HEK293 (cell line): ENCODE measurements around the gene AKAP6.

Source experiments
- CTCF ChIA-PET: fragments of 350-600 bp; formaldehyde crosslinking; extraction: SDS; loops from one replicate; lab custom pipeline; 2021; ENCODE audit warnings: antibody characterized with exemption; lab: Yijun Ruan, JAX
- POLR2A ChIA-PET: fragments of 300-600 bp; formaldehyde crosslinking; extraction: SDS; loops from one replicate; lab custom pipeline; 2020; ENCODE audit warnings: antibody characterized with exemption, inconsistent platforms; lab: Yijun Ruan, JAX
- H3K27ac ChIP-seq: fragments of 200-500 bp; sonication (Bioruptor generic); 2 replicates; pipeline ENCODE4 v1.5.1; 2014; ENCODE audit warnings: low read depth, low read length, control low read depth, inconsistent platforms; ENCODE audit errors: extremely low read depth
- H3K36me3 ChIP-seq, 2 experiments: fragments of 200-500 bp in 1 of 2; sonication (Bioruptor generic) in 1 of 2; 1 replicate in 1 of 2; 2 replicates in 1 of 2; pipeline ENCODE4 v1.5.1; 2014 to 2017; ENCODE audit warnings: inconsistent platforms in 2 of 2, low read length in 2 of 2; ENCODE audit not compliant: control insufficient read depth in 2 of 2, insufficient read depth in 1 of 2
- H3K4me1 ChIP-seq: fragments of 200-500 bp; sonication (Bioruptor generic); 2 replicates; pipeline ENCODE4 v1.5.1; 2014; ENCODE audit warnings: mild to moderate bottlenecking, low read length, inconsistent platforms; ENCODE audit not compliant: control insufficient read depth, insufficient read depth
- H3K4me3 ChIP-seq: 2 replicates; pipeline ENCODE4 v1.5.1; 2011; ENCODE audit warnings: low read depth, mild to moderate bottlenecking, control low read depth, low read length, moderate library complexity
- H3K9me3 ChIP-seq: fragments of 200-500 bp; sonication (Bioruptor generic); 2 replicates; pipeline ENCODE4 v1.5.1; 2014; ENCODE audit warnings: low read depth, low read length, inconsistent platforms; ENCODE audit not compliant: control insufficient read depth, insufficient read depth
- MZF1 ChIP-seq: fragments of 450-650 bp; formaldehyde crosslinking; IDR thresholded peaks from 2 replicates; pipeline ENCODE4 v1.5.1; 2017; ENCODE audit warnings: missing biosample characterization, missing genetic modification characterization, borderline replicate concordance
- OSR2 ChIP-seq: fragments of 450-650 bp; formaldehyde crosslinking; IDR thresholded peaks from 2 replicates; pipeline ENCODE4 v1.5.1; 2016; ENCODE audit warnings: missing biosample characterization, missing genetic modification characterization
- YY2 ChIP-seq: fragments of 450-650 bp; formaldehyde crosslinking; IDR thresholded peaks from 2 replicates; pipeline ENCODE4 v1.5.1; 2016; ENCODE audit warnings: missing biosample characterization, missing genetic modification characterization
- ZFP37 ChIP-seq: fragments of 450-650 bp; formaldehyde crosslinking; IDR thresholded peaks from 2 replicates; pipeline ENCODE4 v1.5.1; 2016; ENCODE audit warnings: missing biosample characterization, missing genetic modification characterization
- ZNF121 ChIP-seq: fragments of 450-650 bp; formaldehyde crosslinking; IDR thresholded peaks from 2 replicates; pipeline ENCODE4 v1.5.1; 2016; ENCODE audit warnings: missing biosample characterization, missing genetic modification characterization
- ZNF202 ChIP-seq: fragments of 450-650 bp; formaldehyde crosslinking; IDR thresholded peaks from 2 replicates; pipeline ENCODE4 v1.5.1; 2016; ENCODE audit warnings: missing biosample characterization, missing genetic modification characterization, borderline replicate concordance
- ZNF266 ChIP-seq: fragments of 450-650 bp; formaldehyde crosslinking; IDR thresholded peaks from 2 replicates; pipeline ENCODE4 v1.5.1; 2016; ENCODE audit warnings: missing biosample characterization, missing genetic modification characterization, low read depth
- ZNF354C ChIP-seq: fragments of 450-650 bp; formaldehyde crosslinking; IDR thresholded peaks from 2 replicates; pipeline ENCODE4 v1.5.1; 2016; ENCODE audit warnings: missing biosample characterization, missing genetic modification characterization, low read depth, borderline replicate concordance
- ZNF404 ChIP-seq: fragments of 450-650 bp; formaldehyde crosslinking; IDR thresholded peaks from 2 replicates; pipeline ENCODE4 v1.5.1; 2017; ENCODE audit warnings: missing biosample characterization, missing genetic modification characterization
- ZNF521 ChIP-seq: fragments of 450-650 bp; formaldehyde crosslinking; IDR thresholded peaks from 2 replicates; pipeline ENCODE4 v1.5.1; 2017; ENCODE audit warnings: missing biosample characterization, mild to moderate bottlenecking, missing genetic modification characterization
- ZNF600 ChIP-seq: fragments of 450-650 bp; formaldehyde crosslinking; IDR thresholded peaks from 2 replicates; pipeline ENCODE4 v1.5.1; 2016; ENCODE audit warnings: missing biosample characterization, missing genetic modification characterization
- ZNF76 ChIP-seq: fragments of 450-650 bp; formaldehyde crosslinking; IDR thresholded peaks from 2 replicates; pipeline ENCODE4; 2016; ENCODE audit warnings: low read depth, missing biosample characterization, missing genetic modification characterization, borderline replicate concordance
- TF ChIP-seq, protein P1 (sequence below): fragments of 450-650 bp; formaldehyde crosslinking; IDR thresholded peaks from 2 replicates; pipeline ENCODE4 v1.5.1; 2016; ENCODE audit warnings: missing biosample characterization, missing genetic modification characterization
- TF ChIP-seq, protein P2 (sequence below): fragments of 450-650 bp; formaldehyde crosslinking; IDR thresholded peaks from 2 replicates; pipeline ENCODE4 v1.5.1; 2017; ENCODE audit warnings: missing biosample characterization, missing genetic modification characterization
- TF ChIP-seq, protein P3 (sequence below): fragments of 450-650 bp; formaldehyde crosslinking; IDR thresholded peaks from 2 replicates; pipeline ENCODE4 v1.5.0; 2017; ENCODE audit warnings: missing biosample characterization, missing genetic modification characterization, borderline replicate concordance
- TF ChIP-seq, protein P4 (sequence below): fragments of 450-650 bp; formaldehyde crosslinking; IDR thresholded peaks from 2 replicates; pipeline ENCODE4 v1.5.1; 2016; ENCODE audit warnings: missing biosample characterization, missing genetic modification characterization

AKAP6 gene

DNA sequence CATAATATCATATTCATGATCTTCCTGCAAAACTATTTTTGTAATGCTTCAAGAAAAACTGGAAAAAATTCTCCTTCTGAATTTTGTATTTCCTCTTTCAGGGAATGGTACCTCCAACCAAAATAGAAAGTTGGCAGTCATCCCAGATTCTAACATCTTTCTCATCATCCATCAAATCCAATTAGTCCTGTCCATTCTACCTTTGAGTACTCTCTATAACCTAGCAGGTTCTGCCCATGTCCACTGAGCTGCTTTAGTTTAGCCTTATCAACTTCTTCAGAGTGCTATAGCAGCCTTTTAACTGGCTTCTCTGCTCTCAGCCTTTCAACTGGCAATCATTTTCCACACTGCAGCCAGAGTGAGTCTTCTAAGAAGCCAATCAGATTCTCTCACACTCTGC is 236.2 kb downstream of the AKAP6 start (continued):
- TF ChIP-seq, protein P1, sequence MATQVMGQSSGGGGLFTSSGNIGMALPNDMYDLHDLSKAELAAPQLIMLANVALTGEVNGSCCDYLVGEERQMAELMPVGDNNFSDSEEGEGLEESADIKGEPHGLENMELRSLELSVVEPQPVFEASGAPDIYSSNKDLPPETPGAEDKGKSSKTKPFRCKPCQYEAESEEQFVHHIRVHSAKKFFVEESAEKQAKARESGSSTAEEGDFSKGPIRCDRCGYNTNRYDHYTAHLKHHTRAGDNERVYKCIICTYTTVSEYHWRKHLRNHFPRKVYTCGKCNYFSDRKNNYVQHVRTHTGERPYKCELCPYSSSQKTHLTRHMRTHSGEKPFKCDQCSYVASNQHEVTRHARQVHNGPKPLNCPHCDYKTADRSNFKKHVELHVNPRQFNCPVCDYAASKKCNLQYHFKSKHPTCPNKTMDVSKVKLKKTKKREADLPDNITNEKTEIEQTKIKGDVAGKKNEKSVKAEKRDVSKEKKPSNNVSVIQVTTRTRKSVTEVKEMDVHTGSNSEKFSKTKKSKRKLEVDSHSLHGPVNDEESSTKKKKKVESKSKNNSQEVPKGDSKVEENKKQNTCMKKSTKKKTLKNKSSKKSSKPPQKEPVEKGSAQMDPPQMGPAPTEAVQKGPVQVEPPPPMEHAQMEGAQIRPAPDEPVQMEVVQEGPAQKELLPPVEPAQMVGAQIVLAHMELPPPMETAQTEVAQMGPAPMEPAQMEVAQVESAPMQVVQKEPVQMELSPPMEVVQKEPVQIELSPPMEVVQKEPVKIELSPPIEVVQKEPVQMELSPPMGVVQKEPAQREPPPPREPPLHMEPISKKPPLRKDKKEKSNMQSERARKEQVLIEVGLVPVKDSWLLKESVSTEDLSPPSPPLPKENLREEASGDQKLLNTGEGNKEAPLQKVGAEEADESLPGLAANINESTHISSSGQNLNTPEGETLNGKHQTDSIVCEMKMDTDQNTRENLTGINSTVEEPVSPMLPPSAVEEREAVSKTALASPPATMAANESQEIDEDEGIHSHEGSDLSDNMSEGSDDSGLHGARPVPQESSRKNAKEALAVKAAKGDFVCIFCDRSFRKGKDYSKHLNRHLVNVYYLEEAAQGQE: no peak
- TF ChIP-seq ZNF354C (tag by site-specific recombination): no peak
- TF ChIP-seq, protein P2, sequence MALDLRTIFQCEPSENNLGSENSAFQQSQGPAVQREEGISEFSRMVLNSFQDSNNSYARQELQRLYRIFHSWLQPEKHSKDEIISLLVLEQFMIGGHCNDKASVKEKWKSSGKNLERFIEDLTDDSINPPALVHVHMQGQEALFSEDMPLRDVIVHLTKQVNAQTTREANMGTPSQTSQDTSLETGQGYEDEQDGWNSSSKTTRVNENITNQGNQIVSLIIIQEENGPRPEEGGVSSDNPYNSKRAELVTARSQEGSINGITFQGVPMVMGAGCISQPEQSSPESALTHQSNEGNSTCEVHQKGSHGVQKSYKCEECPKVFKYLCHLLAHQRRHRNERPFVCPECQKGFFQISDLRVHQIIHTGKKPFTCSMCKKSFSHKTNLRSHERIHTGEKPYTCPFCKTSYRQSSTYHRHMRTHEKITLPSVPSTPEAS: no peak

DNA sequence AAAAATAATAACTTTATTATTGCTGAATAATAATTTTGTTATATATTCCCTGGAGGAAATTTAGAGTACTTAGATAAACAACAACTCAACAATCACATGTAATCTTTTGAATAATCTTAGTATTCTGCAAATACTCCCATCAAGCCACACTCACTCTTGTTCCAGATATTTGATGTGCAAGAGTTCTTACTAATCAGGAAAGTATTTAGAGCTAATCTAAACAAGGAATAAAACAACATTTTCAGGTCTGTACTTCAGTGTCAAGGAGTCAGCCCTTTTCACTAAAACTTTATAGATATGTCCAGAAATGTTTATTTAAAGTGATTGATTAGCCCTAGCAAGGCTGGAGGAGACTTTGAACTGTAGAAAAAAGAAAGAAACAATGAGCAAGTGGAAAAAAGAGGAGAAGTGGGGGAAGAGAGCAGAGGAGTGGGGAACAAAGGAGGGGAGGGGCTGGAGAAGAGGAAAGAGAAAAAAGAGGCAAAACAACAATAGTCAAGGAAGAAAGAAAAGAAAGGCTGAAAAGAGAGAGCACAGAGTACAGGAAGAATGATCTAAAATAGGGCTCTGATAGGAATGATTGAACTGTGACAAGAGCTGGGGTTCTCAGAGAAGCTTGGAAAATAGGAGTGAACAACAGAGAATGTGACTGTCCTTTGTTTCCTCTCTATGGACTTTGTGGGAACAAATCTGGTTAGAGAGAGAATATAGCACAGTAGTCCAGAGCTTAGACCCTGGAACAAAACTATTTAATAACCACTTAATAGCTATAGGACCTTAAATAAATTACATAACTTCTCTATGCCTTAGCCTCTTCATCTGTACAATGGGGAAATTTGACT is 238.7 kb downstream of the AKAP6 start:
- no peaks in the 10 kb centered on the region for H3K9me3 ChIP-seq
- no peaks in the 10 kb centered on the region for H3K36me3 ChIP-seq
- H3K27ac ChIP-seq: no peak overlapping the region
- TF ChIP-seq, protein P3, sequence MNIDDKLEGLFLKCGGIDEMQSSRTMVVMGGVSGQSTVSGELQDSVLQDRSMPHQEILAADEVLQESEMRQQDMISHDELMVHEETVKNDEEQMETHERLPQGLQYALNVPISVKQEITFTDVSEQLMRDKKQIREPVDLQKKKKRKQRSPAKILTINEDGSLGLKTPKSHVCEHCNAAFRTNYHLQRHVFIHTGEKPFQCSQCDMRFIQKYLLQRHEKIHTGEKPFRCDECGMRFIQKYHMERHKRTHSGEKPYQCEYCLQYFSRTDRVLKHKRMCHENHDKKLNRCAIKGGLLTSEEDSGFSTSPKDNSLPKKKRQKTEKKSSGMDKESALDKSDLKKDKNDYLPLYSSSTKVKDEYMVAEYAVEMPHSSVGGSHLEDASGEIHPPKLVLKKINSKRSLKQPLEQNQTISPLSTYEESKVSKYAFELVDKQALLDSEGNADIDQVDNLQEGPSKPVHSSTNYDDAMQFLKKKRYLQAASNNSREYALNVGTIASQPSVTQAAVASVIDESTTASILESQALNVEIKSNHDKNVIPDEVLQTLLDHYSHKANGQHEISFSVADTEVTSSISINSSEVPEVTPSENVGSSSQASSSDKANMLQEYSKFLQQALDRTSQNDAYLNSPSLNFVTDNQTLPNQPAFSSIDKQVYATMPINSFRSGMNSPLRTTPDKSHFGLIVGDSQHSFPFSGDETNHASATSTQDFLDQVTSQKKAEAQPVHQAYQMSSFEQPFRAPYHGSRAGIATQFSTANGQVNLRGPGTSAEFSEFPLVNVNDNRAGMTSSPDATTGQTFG: no peak
- TF ChIP-seq OSR2 (tag by site-specific recombination) (no peak), ZNF521 (tag by site-specific recombination) (no peak), ZNF202 (tag by site-specific recombination) (no peak), ZNF266 (tag by site-specific recombination) (no peak), ZFP37 (tag by site-specific recombination) (no peak), ZNF404 (tag by site-specific recombination) (no peak), YY2 (tag by site-specific recombination) (no peak), ZNF76 (no peak), ZNF121 (tag by site-specific recombination) (no peak), MZF1 (tag by site-specific recombination) (no peak), ZNF600 (tag by site-specific recombination) (no peak)
- TF ChIP-seq, protein P4, sequence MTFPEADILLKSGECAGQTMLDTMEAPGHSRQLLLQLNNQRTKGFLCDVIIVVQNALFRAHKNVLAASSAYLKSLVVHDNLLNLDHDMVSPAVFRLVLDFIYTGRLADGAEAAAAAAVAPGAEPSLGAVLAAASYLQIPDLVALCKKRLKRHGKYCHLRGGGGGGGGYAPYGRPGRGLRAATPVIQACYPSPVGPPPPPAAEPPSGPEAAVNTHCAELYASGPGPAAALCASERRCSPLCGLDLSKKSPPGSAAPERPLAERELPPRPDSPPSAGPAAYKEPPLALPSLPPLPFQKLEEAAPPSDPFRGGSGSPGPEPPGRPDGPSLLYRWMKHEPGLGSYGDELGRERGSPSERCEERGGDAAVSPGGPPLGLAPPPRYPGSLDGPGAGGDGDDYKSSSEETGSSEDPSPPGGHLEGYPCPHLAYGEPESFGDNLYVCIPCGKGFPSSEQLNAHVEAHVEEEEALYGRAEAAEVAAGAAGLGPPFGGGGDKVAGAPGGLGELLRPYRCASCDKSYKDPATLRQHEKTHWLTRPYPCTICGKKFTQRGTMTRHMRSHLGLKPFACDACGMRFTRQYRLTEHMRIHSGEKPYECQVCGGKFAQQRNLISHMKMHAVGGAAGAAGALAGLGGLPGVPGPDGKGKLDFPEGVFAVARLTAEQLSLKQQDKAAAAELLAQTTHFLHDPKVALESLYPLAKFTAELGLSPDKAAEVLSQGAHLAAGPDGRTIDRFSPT (tag by site-specific recombination): no peak
- peaks cover 12% of the 10 kb centered on the region; the same call in 1 of the 2 replicates for H3K4me1 ChIP-seq
- CTCF ChIA-PET: interaction anchor here (0.8 kb wide), 1 partner anchor 1660 kb away, joined by 3 read pairs; no protein-coding TSS in a partner anchor
- H3K4me3 ChIP-seq: no peak overlapping the region
- POLR2A ChIA-PET: no interaction called here
